IPS-18a (cell line): ENCODE data around the gene CLDN2.

Experiments used
- H3K27ac ChIP-seq: one replicate; pipeline ENCODE4 v1.5.1; 2013; ENCODE audit warnings: low read length
- H3K27me3 ChIP-seq: one replicate; pipeline ENCODE4 v1.6.1; 2013; ENCODE audit warnings: mild to moderate bottlenecking, low read length; ENCODE audit not compliant: control insufficient read depth, insufficient read depth
- H3K36me3 ChIP-seq: one replicate; pipeline ENCODE4 v1.6.1; 2013; ENCODE audit warnings: low read depth, low read length; ENCODE audit not compliant: control insufficient read depth
- H3K4me1 ChIP-seq: one replicate; pipeline ENCODE4 v1.6.1; 2013; ENCODE audit warnings: low read depth, low read length; ENCODE audit not compliant: control insufficient read depth
- H3K4me3 ChIP-seq: one replicate; pipeline ENCODE4 v1.5.1; 2013; ENCODE audit warnings: low read length
- H3K9ac ChIP-seq: one replicate; pipeline ENCODE4 v1.6.1; 2013; ENCODE audit warnings: mild to moderate bottlenecking, low read length, moderate library complexity
- H3K9me3 ChIP-seq: one replicate; pipeline ENCODE4 v1.6.1; 2013; ENCODE audit warnings: low read depth, low read length; ENCODE audit not compliant: control insufficient read depth

The CLDN2 gene

DNA sequence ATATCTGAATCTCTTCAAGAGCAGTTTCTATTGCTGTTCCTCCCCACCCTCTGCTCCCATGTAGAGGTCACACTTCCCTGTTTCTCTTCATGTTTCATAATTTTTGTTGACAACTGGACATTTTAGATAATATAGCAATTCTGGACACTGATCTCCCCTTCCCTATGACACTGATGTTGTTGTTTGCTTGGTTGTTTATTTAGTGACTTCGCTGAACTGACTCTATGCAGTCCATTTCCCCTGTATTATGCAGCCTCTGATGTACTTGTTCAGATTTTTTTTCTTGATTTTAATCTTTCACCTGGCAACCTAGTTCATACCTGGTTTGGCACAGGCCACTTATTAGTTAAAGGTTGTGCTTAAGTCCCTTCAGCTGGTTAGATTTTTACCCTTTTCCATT lies 29.2 kb downstream of the CLDN2 start:
- no peak overlapping the region for H3K9ac ChIP-seq

DNA sequence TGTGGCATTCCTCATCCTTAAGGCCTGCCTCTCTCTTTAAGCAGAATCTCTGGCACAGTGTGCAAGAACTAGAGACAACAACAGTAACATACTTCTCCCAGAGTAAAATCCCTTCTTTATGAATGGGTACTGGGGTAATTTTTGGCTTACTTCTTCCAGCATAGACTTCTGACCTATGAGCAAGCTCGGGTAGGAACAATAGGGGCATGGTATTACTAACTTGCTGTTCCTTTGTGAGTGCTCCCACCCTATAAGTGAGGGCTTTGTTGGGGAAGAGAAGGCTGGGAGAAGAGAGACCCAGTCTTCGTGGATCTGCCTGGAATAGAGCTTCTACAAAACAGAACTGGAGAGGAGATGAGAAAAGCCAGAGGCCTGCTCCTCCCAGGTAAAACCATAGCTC lies 30.2 kb downstream of the CLDN2 start:
- Histone ChIP-seq H3K27me3 (no peaks in the 10 kb centered on the region), H3K9me3 (no peaks in the 10 kb centered on the region), H3K9ac (no peak overlapping the region), H3K4me3 (no peak overlapping the region), H3K27ac (no peak overlapping the region), H3K36me3 (no peaks in the 10 kb centered on the region), H3K4me1 (no peaks in the 10 kb centered on the region)

More for the DNA sequence above, 29.2 kb downstream of the CLDN2 start:
- Histone ChIP-seq H3K4me1 (no peaks in the 10 kb centered on the region), H3K27me3 (no peaks in the 10 kb centered on the region), H3K9me3 (no peaks in the 10 kb centered on the region), H3K4me3 (no peak overlapping the region), H3K36me3 (no peaks in the 10 kb centered on the region), H3K27ac (no peak overlapping the region)

GRCh38 chrX:106951230-106951629 lies 31.0 kb downstream of the CLDN2 start:
- no peak overlapping the region for H3K27ac ChIP-seq
- no peaks in the 10 kb centered on the region for H3K27me3 ChIP-seq
- H3K36me3 ChIP-seq = no peaks in the 10 kb centered on the region
- H3K4me3 ChIP-seq = no peak overlapping the region
- H3K9ac ChIP-seq = no peak overlapping the region
- no peaks in the 10 kb centered on the region for H3K4me1 ChIP-seq
- H3K9me3 ChIP-seq = no peaks in the 10 kb centered on the region

DNA sequence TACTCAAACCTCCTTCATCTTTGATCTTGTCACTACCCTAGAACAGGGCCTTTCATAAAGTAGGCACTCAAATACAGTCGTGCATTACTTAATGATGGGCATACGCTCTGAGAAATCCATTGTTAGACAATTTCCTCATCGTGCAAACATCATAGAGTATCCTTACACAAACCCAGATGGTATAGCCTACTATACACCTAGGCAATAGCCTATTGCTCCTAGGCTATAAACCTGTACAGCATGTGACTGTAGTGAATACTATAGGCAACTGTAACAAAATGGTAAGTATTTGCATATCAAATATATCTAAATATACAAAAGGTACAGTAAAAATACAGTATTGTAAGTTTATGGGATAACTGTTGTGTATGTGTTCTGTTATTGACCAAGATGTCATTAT lies 31.9 kb downstream of the CLDN2 start:
- no peak overlapping the region for H3K27ac ChIP-seq
- H3K4me3 ChIP-seq = no peak overlapping the region
- no peaks in the 10 kb centered on the region for H3K9me3 ChIP-seq
- H3K27me3 ChIP-seq = no peaks in the 10 kb centered on the region
- H3K4me1 ChIP-seq = no peaks in the 10 kb centered on the region
- H3K9ac ChIP-seq = no peak overlapping the region
- no peaks in the 10 kb centered on the region for H3K36me3 ChIP-seq

GRCh38 chrX:106952538-106952937 lies 32.3 kb downstream of the CLDN2 start:
- no peak overlapping the region for H3K4me3 ChIP-seq
- no peaks in the 10 kb centered on the region for H3K27me3 ChIP-seq
- no peaks in the 10 kb centered on the region for H3K4me1 ChIP-seq
- no peak overlapping the region for H3K9ac ChIP-seq
- no peaks in the 10 kb centered on the region for H3K9me3 ChIP-seq
- H3K27ac ChIP-seq = no peak overlapping the region
- no peaks in the 10 kb centered on the region for H3K36me3 ChIP-seq

GRCh38 chrX:106952988-106953387 lies 32.8 kb downstream of the CLDN2 start:
- H3K9ac ChIP-seq = no peak overlapping the region
- H3K4me3 ChIP-seq = no peak overlapping the region
- no peaks in the 10 kb centered on the region for H3K4me1 ChIP-seq
- H3K27me3 ChIP-seq = no peaks in the 10 kb centered on the region
- no peaks in the 10 kb centered on the region for H3K36me3 ChIP-seq
- no peak overlapping the region for H3K27ac ChIP-seq
- H3K9me3 ChIP-seq = no peaks in the 10 kb centered on the region

DNA sequence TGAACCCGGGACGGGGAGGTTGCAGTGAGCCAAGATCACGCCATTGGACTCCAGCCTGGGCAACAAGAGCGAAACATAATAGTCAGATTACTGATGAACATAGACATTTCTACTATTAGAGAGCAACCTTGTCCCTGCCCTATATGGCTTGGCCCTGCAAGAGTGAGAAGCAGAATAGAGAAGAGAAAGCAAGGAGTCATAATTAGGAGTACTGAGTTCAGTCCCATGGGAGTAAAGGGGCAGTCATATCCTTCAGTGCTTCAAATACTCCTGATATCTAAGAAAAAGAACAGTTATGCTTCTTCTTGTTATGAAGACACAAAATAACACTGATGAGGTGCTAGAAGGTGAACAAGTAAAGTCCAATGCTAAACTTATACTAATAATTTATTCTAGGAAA lies 33.8 kb downstream of the CLDN2 start:
- Histone ChIP-seq H3K27me3 (no peaks in the 10 kb centered on the region), H3K27ac (no peak overlapping the region), H3K36me3 (no peaks in the 10 kb centered on the region), H3K9me3 (no peaks in the 10 kb centered on the region), H3K4me1 (no peaks in the 10 kb centered on the region), H3K9ac (no peak overlapping the region), H3K4me3 (no peak overlapping the region)

DNA sequence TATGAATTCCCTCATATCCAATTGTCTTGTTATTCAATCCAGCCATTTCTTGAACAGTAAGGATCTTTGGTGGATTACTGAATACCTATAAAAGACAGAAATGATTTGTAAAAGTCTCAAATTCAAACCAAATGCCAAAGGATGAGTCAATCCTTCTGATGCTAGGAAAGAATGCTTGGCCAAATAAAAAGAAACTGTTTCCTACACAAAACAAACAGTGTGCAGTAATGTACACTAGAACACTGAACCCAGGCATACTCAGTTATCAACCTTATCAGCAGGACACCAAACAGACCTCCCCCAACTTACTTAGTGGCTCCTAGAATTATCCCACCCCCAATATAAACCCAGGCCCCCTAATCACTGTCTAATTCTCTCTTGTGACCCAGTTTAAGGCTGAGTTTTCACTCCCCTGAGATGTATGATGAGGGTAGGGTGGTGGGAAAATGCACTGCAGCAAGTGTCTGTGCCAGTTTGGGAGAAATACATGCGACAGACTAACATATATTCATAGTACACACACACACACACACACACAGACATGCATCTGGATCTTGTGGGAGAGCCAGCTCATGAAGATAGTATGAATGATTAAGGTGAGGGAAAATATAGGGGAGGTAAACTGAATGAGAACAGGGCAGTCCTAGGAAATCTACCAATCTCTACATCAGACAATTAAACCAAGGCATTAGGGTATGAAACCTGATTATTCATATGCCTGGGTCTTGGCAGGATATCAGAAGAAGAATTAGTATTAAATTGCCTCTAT lies 35.0 kb downstream of the CLDN2 start:
- Histone ChIP-seq H3K36me3 (no peaks in the 10 kb centered on the region), H3K4me3 (no peak overlapping the region), H3K27me3 (no peaks in the 10 kb centered on the region), H3K9ac (no peak overlapping the region), H3K27ac (no peak overlapping the region), H3K4me1 (no peaks in the 10 kb centered on the region), H3K9me3 (no peaks in the 10 kb centered on the region)

- Histone ChIP-seq H3K4me3 (no peak overlapping the region), H3K9ac (no peak overlapping the region), H3K9me3 (no peaks in the 10 kb centered on the region), H3K36me3 (no peaks in the 10 kb centered on the region), H3K27ac (no peak overlapping the region), H3K4me1 (no peaks in the 10 kb centered on the region), H3K27me3 (no peaks in the 10 kb centered on the region)
These were observed 37.7 kb downstream of the CLDN2 start for GRCh38 chrX:106957856-106958255.

DNA sequence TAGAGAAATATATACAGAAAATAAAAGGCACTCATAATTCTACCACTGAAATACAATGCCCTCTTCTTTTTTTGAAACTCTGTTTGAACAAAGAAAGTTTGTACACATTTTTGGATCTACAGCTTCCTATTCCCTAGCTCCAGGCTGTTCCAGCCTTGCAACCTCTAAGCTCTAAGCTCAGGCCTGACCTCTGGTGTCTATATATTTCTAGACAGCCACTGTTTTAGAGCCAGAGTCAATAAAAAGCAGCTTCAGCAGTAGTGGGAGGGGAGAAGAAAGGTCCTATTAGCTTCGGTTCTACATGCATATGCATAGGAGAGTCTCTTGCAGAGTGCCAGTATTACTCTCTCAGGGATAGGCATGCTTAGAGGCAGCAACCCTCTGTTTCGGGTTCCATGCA lies 39.7 kb downstream of the CLDN2 start:
- no peaks in the 10 kb centered on the region for H3K36me3 ChIP-seq
- no peak overlapping the region for H3K9ac ChIP-seq
- no peaks in the 10 kb centered on the region for H3K4me1 ChIP-seq
- H3K27me3 ChIP-seq = no peaks in the 10 kb centered on the region
- no peaks in the 10 kb centered on the region for H3K9me3 ChIP-seq
- H3K27ac ChIP-seq = no peak overlapping the region
- H3K4me3 ChIP-seq = no peak overlapping the region

GRCh38 chrX:106963111-106963510 lies 42.9 kb downstream of the CLDN2 start:
- H3K36me3 ChIP-seq = no peaks in the 10 kb centered on the region
- H3K4me1 ChIP-seq = no peaks in the 10 kb centered on the region
- no peak overlapping the region for H3K4me3 ChIP-seq
- H3K27ac ChIP-seq = no peak overlapping the region
- no peaks in the 10 kb centered on the region for H3K27me3 ChIP-seq
- H3K9ac ChIP-seq = no peak overlapping the region
- H3K9me3 ChIP-seq = no peaks in the 10 kb centered on the region

GRCh38 chrX:106964290-106964689 lies 44.1 kb downstream of the CLDN2 start:
- H3K27me3 ChIP-seq = no peaks in the 10 kb centered on the region
- no peaks in the 10 kb centered on the region for H3K4me1 ChIP-seq
- H3K27ac ChIP-seq = no peak overlapping the region
- no peaks in the 10 kb centered on the region for H3K36me3 ChIP-seq
- H3K4me3 ChIP-seq = no peak overlapping the region
- no peaks in the 10 kb centered on the region for H3K9me3 ChIP-seq
- no peak overlapping the region for H3K9ac ChIP-seq
